Measurements from ENCODE around the gene POLG.

POLG gene

DNA sequence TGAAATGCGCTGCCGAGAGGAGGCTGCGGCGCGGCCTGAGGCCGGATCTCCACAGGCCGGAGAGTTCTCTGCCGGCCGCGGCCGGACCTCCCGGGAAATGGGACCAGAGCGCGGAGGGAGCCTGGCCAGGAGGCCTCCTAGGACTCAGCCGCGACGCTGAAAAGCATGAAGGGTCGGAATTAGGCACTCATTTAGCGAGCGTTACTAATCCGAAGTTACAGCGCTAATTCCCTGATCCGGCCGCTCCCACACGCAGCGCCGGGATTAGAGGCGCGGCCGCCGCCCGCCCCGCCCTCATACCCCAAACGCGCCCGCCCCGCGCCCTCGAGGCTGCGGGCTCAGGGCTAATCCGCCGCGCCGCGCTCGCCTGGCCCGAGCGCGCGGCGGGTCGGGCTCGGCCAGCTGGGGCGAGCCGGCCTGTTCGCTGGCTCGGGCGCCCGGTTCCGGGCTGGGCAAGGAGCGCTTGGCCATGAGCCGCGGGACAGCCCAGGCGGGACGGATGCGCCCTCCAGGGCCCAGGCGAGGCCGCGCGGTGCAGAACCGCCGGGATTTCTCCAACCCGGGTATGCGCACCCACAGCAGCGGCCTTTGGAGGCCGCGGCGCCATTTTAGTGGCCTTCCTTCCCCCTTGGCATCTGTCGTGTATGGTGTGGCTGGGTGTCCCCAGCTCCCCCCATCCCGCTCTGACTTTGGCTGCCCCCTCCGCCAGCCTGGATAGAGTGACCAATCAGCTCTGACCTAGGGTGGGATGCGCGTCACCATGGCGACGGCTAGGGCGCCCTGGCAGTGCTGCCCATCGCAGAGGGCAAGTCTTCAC, 36.8 kb upstream of the POLG start:
- Histone ChIP-seq H4K91ac (ENCODE audit: low read length) (no peak overlapping the region), H3K79me1 (replicated peaks; ENCODE audit: low read length, poor library complexity, severe bottlenecking) (no peaks in the 10 kb centered on the region), H3K9me3 (ENCODE audit: control insufficient read depth, low read length) (peaks cover 5% of the 10 kb centered on the region), H2BK15ac (ENCODE audit: low read depth, poor library complexity, severe bottlenecking) (no peak overlapping the region), H2AFZ (ENCODE audit: low read depth, low read length) (no peak overlapping the region), H2BK12ac (ENCODE audit: low read length in 2 of 2) (no peak overlapping the region), H2AK5ac (ENCODE audit: low read length, severe bottlenecking) (no peak overlapping the region), H3K4ac (ENCODE audit: low read depth in 1 of 2, low read length in 2 of 2) (no peak overlapping the region), H3K36me3 (ENCODE audit: control insufficient read depth in 1 of 2, insufficient read depth in 2 of 2, low read depth in 1 of 2, low read length in 2 of 2) (no peaks in the 10 kb centered on the region), H3K9ac (ENCODE audit: low read length) (no peak overlapping the region), H2BK5ac (ENCODE audit: low read depth, low read length, poor library complexity, severe bottlenecking) (no peak overlapping the region), H4K8ac (ENCODE audit: low read length) (no peak overlapping the region), H3K4me3 (ENCODE audit: insufficient read depth in 1 of 2, low read depth in 1 of 2, low read length in 2 of 2) (no peak overlapping the region), H3K23ac (ENCODE audit: low read length in 2 of 2) (no peak overlapping the region), H3K4me2 (ENCODE audit: low read length, poor library complexity, severe bottlenecking) (peak overlapping the region; percentile 59), H3K14ac (ENCODE audit: low read length in 2 of 2) (no peak overlapping the region), H3K27me3 (ENCODE audit: control insufficient read depth in 1 of 2, insufficient read depth in 1 of 2, low read length in 2 of 2) (peaks cover 96 to 97% of the 10 kb centered on the region in 2 experiments), H3K27ac (ENCODE audit: low read length, poor library complexity, severe bottlenecking) (no peak overlapping the region), H3K4me1 (ENCODE audit: control insufficient read depth, insufficient read depth, low read depth, low read length) (peaks cover 16% of the 10 kb centered on the region), H2BK120ac (ENCODE audit: low read depth, low read length) (no peak overlapping the region), H3K18ac (ENCODE audit: low read depth in 1 of 2, low read length in 2 of 2) (no peak overlapping the region)
- no peak for DNase-seq
- WGBS = 2% methylated on average over 87 of the region's 87 CpGs

DNA sequence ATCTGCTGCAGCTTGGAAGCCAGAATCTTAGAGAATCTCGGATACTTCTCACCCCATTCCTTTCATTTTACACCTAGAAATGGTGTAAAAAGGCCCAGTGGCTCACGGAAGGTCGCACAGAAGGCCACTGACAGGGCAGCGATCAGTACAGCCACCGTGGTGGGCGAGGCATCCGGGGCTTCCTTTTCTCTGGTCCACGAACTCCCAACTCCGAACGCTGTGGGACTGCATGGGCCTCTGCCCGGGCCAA, 36.3 kb upstream of the POLG start:
- H3K79me1 ChIP-seq (replicated peaks; ENCODE audit: low read length, poor library complexity, severe bottlenecking) = no peaks in the 10 kb centered on the region
- H4K8ac ChIP-seq (ENCODE audit: low read length) = no peak overlapping the region
- no peak overlapping the region for H3K23ac ChIP-seq (ENCODE audit: low read length in 2 of 2)
- H2BK12ac ChIP-seq (ENCODE audit: low read length in 2 of 2) = no peak overlapping the region
- no peak overlapping the region for H3K18ac ChIP-seq (ENCODE audit: low read depth in 1 of 2, low read length in 2 of 2)
- H3K4me3 ChIP-seq (ENCODE audit: insufficient read depth in 1 of 2, low read depth in 1 of 2, low read length in 2 of 2) = no peak overlapping the region
- peak overlapping the region; percentile 59 for H3K4me2 ChIP-seq (ENCODE audit: low read length, poor library complexity, severe bottlenecking)
- peaks cover 16% of the 10 kb centered on the region for H3K4me1 ChIP-seq (ENCODE audit: control insufficient read depth, insufficient read depth, low read depth, low read length)
- H3K27me3 ChIP-seq (ENCODE audit: control insufficient read depth in 1 of 2, insufficient read depth in 1 of 2, low read length in 2 of 2) = peaks cover 96 to 99% of the 10 kb centered on the region in 2 experiments
- H3K9me3 ChIP-seq (ENCODE audit: control insufficient read depth, low read length) = peaks cover 5% of the 10 kb centered on the region
- no peak overlapping the region for H3K14ac ChIP-seq (ENCODE audit: low read length in 2 of 2)
- DNase-seq = no peak
- no peak overlapping the region for H4K91ac ChIP-seq (ENCODE audit: low read length)
- no peak overlapping the region for H3K4ac ChIP-seq (ENCODE audit: low read depth in 1 of 2, low read length in 2 of 2)
- H2AK5ac ChIP-seq (ENCODE audit: low read length, severe bottlenecking) = no peak overlapping the region
- no peaks in the 10 kb centered on the region for H3K36me3 ChIP-seq (ENCODE audit: control insufficient read depth in 1 of 2, insufficient read depth in 2 of 2, low read depth in 1 of 2, low read length in 2 of 2)
- no peak overlapping the region for H2BK5ac ChIP-seq (ENCODE audit: low read depth, low read length, poor library complexity, severe bottlenecking)
- no peak overlapping the region for H3K27ac ChIP-seq (ENCODE audit: low read length, poor library complexity, severe bottlenecking)
- H2BK15ac ChIP-seq (ENCODE audit: low read depth, poor library complexity, severe bottlenecking) = no peak overlapping the region
- no peak overlapping the region for H2AFZ ChIP-seq (ENCODE audit: low read depth, low read length)
- no peak overlapping the region for H3K9ac ChIP-seq (ENCODE audit: low read length)
- WGBS = 4% methylated on average over 11 of the region's 11 CpGs
- H2BK120ac ChIP-seq (ENCODE audit: low read depth, low read length) = no peak overlapping the region

DNA sequence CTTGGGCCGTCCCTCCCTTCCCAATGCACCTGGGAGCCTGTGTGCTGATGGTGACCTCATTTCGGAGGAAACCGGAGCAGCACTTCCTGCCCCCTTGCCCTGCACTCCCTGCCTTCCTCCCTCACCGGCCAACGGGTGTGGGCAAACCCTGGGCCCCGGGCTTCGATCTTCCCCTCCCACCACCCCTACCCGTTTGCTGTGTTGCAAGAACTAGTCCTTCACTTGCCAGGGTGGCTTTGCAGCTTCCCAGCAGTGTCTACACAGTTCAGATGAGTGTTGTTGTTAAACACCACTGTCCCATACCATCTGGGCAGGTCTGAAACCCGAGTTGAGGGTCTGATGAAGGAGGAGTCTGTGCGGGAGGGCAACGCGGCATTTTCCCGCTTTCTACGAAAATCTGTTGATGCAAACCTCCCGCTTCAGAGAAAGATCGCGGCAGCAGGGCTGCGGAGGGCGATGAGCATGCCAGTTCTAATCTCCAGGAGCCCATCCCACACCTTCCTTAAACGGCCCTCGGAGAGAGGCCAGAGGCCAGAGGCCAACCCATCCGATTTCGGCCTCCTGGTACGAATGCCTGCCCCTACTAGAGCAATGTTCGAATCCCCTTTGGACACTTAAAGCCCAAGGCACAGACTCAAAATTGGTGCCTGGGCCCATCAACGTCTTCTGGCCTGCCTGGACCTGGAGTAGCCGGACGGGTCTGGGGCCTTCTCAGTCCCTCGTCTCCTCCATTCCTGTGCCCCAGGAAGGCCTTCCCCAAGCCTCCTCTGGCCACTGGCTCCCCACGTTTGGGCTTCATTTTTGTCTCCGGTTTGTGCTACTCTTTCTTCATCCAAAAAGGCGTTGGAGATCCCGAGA, 35.7 kb upstream of the POLG start:
- H3K79me1 ChIP-seq (replicated peaks; ENCODE audit: low read length, poor library complexity, severe bottlenecking) = no peaks in the 10 kb centered on the region
- H2AFZ ChIP-seq (ENCODE audit: low read depth, low read length) = no peak overlapping the region
- no peak overlapping the region for H3K4me3 ChIP-seq (ENCODE audit: insufficient read depth in 1 of 2, low read depth in 1 of 2, low read length in 2 of 2)
- no peak overlapping the region for H2BK5ac ChIP-seq (ENCODE audit: low read depth, low read length, poor library complexity, severe bottlenecking)
- H2AK5ac ChIP-seq (ENCODE audit: low read length, severe bottlenecking) = no peak overlapping the region
- no peak overlapping the region for H3K4me2 ChIP-seq (ENCODE audit: low read length, poor library complexity, severe bottlenecking)
- H3K14ac ChIP-seq (ENCODE audit: low read length in 2 of 2) = no peak overlapping the region
- no peak overlapping the region for H3K9ac ChIP-seq (ENCODE audit: low read length)
- H4K8ac ChIP-seq (ENCODE audit: low read length) = no peak overlapping the region
- H3K4me1 ChIP-seq (ENCODE audit: control insufficient read depth, insufficient read depth, low read depth, low read length) = peaks cover 16% of the 10 kb centered on the region
- peaks cover 96 to 99% of the 10 kb centered on the region in 2 experiments for H3K27me3 ChIP-seq (ENCODE audit: control insufficient read depth in 1 of 2, insufficient read depth in 1 of 2, low read length in 2 of 2)
- WGBS = 6% methylated on average over 33 of the region's 33 CpGs
- H2BK15ac ChIP-seq (ENCODE audit: low read depth, poor library complexity, severe bottlenecking) = no peak overlapping the region
- no peak overlapping the region for H2BK120ac ChIP-seq (ENCODE audit: low read depth, low read length)
- H3K4ac ChIP-seq (ENCODE audit: low read depth in 1 of 2, low read length in 2 of 2) = no peak overlapping the region
- no peaks in the 10 kb centered on the region for H3K36me3 ChIP-seq (ENCODE audit: control insufficient read depth in 1 of 2, insufficient read depth in 2 of 2, low read depth in 1 of 2, low read length in 2 of 2)
- no peak for DNase-seq
- H4K91ac ChIP-seq (ENCODE audit: low read length) = no peak overlapping the region
- H3K9me3 ChIP-seq (ENCODE audit: control insufficient read depth, low read length) = peaks cover 5% of the 10 kb centered on the region
- no peak overlapping the region for H2BK12ac ChIP-seq (ENCODE audit: low read length in 2 of 2)
- H3K27ac ChIP-seq (ENCODE audit: low read length, poor library complexity, severe bottlenecking) = no peak overlapping the region
- no peak overlapping the region for H3K23ac ChIP-seq (ENCODE audit: low read length in 2 of 2)
- no peak overlapping the region for H3K18ac ChIP-seq (ENCODE audit: low read depth in 1 of 2, low read length in 2 of 2)

DNA sequence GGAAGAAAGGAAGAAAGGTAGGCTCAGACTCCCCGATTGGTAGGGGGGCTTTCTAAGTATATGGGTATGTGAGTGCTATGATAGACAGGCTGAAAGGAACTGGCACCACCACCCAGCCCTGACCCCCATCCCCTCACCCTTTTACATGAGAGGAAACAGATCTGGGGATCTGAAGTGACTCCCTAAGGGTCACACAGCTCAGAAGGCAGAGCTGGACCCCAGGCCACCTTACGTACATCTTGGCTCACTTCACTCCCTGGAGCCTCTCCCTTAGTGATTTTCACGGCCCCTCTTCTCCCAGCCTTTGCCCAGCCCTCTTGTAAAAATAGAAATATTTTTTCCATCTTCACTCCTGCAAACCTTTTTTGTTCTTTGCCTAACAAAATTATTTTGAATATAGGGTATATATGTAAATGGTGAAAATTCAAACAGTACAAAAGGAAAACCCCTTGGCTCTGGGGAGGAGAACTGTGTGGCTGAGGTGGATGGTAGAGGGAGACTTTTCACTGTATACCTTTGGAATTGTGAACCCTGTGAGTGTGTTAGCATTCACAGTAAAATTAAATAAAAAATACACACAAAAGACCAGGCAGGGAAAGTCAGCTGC, 34.8 kb upstream of the POLG start:
- Histone ChIP-seq H3K9me3 (ENCODE audit: control insufficient read depth, low read length) (peaks cover 5% of the 10 kb centered on the region), H3K36me3 (ENCODE audit: control insufficient read depth in 1 of 2, insufficient read depth in 2 of 2, low read depth in 1 of 2, low read length in 2 of 2) (no peaks in the 10 kb centered on the region), H3K4ac (ENCODE audit: low read depth in 1 of 2, low read length in 2 of 2) (no peak overlapping the region), H4K91ac (ENCODE audit: low read length) (no peak overlapping the region), H3K27me3 (ENCODE audit: control insufficient read depth in 1 of 2, insufficient read depth in 1 of 2, low read length in 2 of 2) (peaks cover 96 to 99% of the 10 kb centered on the region in 2 experiments), H2BK5ac (ENCODE audit: low read depth, low read length, poor library complexity, severe bottlenecking) (no peak overlapping the region), H3K14ac (ENCODE audit: low read length in 2 of 2) (no peak overlapping the region), H3K9ac (ENCODE audit: low read length) (no peak overlapping the region), H2AK5ac (ENCODE audit: low read length, severe bottlenecking) (no peak overlapping the region), H4K8ac (ENCODE audit: low read length) (no peak overlapping the region), H3K27ac (ENCODE audit: low read length, poor library complexity, severe bottlenecking) (no peak overlapping the region), H2BK15ac (ENCODE audit: low read depth, poor library complexity, severe bottlenecking) (no peak overlapping the region), H3K79me1 (replicated peaks; ENCODE audit: low read length, poor library complexity, severe bottlenecking) (no peaks in the 10 kb centered on the region), H2BK12ac (ENCODE audit: low read length in 2 of 2) (no peak overlapping the region), H3K4me2 (ENCODE audit: low read length, poor library complexity, severe bottlenecking) (no peak overlapping the region), H3K4me1 (ENCODE audit: control insufficient read depth, insufficient read depth, low read depth, low read length) (peaks cover 16% of the 10 kb centered on the region), H3K4me3 (ENCODE audit: insufficient read depth in 1 of 2, low read depth in 1 of 2, low read length in 2 of 2) (no peak overlapping the region), H2BK120ac (ENCODE audit: low read depth, low read length) (no peak overlapping the region), H3K23ac (ENCODE audit: low read length in 2 of 2) (no peak overlapping the region), H2AFZ (ENCODE audit: low read depth, low read length) (no peak overlapping the region), H3K18ac (ENCODE audit: low read depth in 1 of 2, low read length in 2 of 2) (no peak overlapping the region)
- 0% methylated on average over 1 of the region's 3 CpGs for WGBS
- no peak for DNase-seq
